D721Med (cell line): ENCODE measurements around the gene RTN4R.

ENCODE experiments used
- DNase-seq: peaks from one replicate; pipeline ENCODE4 v3.0.0; 2011; ENCODE audit warnings: low spot score; ENCODE audit not compliant: insufficient read length
- FAIRE-seq: peaks from 2 replicates; lab custom pipeline; 2011; peaks lifted over from hg19 to GRCh38; lab: Jason Lieb, UNC
- TF ChIP-seq, protein P1 (sequence below): IDR thresholded peaks from 2 replicates; pipeline ENCODE4 v1.5.1; 2012; ENCODE audit warnings: mild to moderate bottlenecking, control low read depth; ENCODE audit not compliant: insufficient read depth; ENCODE audit errors: missing control alignments

RTN4R gene

DNA sequence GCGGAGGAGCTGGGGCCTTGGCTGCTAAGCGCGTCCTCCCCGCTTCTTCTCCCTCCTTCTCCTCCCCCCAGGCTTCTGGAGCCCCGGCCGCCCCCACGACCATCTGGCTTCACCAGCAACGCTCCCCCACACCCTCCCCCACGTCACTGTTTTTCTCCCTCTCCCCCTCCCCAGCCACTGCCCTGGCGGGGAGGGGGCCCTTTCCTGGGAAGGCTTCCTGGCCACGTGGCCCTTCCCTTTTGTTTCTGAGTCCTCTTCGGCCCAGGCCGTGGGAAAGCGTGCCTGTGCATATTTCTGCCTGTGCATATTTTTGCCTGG, 27.7 kb downstream of the RTN4R start:
- DNase-seq (no peak), FAIRE-seq (no peak)
- TF ChIP-seq, protein P1, sequence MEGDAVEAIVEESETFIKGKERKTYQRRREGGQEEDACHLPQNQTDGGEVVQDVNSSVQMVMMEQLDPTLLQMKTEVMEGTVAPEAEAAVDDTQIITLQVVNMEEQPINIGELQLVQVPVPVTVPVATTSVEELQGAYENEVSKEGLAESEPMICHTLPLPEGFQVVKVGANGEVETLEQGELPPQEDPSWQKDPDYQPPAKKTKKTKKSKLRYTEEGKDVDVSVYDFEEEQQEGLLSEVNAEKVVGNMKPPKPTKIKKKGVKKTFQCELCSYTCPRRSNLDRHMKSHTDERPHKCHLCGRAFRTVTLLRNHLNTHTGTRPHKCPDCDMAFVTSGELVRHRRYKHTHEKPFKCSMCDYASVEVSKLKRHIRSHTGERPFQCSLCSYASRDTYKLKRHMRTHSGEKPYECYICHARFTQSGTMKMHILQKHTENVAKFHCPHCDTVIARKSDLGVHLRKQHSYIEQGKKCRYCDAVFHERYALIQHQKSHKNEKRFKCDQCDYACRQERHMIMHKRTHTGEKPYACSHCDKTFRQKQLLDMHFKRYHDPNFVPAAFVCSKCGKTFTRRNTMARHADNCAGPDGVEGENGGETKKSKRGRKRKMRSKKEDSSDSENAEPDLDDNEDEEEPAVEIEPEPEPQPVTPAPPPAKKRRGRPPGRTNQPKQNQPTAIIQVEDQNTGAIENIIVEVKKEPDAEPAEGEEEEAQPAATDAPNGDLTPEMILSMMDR: no peak

DNA sequence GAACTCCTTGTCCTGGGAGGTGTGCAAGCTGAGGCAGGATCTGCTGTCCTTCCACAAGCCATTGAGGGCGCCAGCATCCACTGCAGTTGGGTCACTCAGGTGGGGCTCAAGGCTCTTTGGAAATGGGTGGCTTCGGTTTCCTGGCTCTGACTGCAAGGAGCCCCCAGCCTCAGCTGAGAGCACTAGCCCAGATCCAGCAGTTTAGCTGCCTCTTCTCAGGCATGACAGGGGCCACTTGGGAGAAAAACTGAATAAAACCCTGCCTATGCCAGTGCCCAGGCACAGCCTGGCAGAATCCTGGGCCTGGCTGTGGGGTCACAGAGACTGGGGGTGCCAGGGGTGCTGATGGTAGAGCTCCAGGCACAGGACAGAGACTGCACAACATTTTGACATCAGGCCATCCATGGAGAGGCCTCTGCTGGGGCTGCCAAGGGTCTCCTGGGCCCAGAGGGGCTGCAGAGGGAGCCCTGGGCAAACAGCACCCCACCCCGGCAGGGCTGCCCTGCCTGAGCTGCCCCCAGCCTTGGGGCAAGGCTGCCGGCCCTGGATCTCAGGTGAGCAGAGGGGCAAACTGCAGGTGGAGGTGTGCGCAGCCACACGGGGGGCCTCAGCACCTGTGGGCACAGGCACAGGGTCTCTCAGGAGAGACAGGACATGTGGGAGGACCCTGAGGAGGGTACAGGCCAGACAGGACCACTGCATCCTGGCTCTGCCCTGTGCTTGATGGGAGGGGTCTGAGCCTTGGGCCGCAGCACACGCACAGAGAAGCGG, 28.3 kb downstream of the RTN4R start:
- FAIRE-seq: no peak
- DNase-seq: no peak

DNA sequence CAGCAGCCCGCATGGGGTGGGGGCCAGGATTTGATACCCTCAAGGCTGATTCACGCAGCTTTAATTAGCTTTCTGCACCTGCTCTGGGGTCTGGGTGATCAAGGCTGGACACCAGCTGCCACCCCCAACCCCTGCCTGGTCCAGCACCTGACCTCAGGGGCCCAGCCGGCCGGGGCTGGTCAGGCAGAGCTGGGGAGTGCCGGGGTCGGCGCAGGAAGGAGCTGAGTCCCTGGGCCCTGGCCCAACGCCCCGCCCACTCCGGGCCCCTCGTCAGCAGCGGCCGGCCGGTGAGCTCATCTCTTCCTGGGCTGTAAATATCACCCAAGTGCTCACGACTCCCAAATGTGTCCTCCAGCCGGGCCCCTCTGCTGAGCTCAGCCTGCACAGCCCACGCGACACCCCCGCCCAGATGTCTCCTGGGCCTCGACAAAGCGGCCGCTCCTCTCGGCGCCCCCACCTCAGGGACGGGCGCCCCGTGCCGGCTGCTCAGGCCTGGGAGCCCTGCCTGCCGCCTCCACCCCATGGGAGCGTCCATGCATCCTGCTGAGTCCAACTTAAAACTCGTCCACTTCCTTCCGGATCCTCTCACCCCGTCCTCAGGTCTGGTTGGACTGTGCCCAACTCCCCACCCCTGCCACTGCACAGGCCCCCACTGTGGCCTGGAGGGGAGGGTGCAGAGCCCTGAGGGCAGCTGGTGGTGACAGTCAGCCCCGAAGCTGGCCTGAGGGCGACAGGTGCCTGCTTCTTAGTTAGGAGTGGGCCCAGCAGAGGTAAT, 29.0 kb downstream of the RTN4R start:
- TF ChIP-seq, protein P1: no peak
- no peak for FAIRE-seq
- no peak for DNase-seq

More for the DNA sequence above, 28.3 kb downstream of the RTN4R start:
- TF ChIP-seq, protein P1: no peak

DNA sequence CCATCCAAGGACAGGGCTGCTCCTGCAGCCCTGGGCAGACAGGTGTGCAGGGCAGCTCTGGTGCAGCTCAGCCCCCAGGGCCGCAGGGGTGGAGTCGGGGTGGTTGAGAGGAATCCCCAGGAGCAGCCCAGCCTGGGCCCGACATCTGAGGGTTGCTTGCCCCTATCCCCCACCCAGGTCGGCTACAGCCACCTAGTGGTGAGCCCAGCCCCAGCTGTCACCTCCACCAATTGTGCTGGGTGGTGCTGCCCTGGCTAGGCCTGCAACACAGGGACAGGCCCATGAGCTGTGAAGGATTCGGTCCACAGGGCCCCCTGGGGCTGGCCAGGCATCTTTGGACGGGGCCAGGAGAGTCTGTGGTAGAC, 29.6 kb downstream of the RTN4R start:
- FAIRE-seq: no peak
- TF ChIP-seq, protein P1: peak; percentile 50
- DNase-seq: peak; percentile 98

DNA sequence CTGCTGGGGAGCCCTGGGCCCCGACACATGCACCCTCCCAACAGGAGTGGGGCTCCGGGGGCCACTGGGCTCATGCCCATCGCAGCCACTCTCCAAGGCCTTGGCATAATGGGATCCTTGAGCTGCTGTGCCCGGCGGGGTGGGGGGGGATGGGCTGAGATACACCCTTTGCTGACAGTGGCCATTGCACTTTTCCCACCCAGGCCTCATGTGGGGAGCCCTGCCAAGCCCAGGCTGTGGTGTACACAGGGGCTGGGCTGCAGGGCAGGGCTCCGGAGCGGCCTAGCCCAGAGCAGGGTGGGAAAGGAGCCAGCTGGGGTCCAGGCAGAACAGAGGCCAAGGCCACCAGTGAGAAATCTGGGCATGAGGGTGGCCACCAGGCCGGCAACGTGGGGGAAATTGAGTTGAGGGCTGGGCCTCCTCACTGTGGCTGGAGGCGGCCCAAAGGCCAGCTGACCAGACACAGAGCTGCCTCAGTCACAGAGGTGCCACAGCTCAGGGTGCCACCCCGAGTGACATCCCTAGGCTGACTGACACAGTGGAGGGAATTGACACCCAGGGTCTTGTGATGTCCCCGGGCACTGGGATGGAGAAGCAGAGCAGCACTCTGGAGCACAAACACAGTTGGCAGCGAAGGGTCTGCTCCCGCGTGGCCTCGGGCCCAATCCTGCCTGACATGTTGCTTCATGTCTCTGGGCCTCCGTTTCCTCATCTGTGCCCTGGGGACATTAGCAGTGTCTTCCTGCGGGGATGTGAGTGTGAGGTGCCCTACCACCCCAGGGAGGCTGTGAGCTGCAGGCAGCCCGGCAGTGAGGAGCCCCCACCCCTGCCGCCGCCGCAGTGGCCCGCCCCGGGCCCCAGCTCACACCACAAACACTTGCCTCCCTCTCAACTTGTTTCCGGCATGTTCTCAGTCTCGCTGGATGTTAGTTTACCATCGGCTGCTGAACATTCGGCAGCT, 30.4 kb downstream of the RTN4R start:
- TF ChIP-seq, protein P1: no peak
- DNase-seq (no peak), FAIRE-seq (no peak)

DNA sequence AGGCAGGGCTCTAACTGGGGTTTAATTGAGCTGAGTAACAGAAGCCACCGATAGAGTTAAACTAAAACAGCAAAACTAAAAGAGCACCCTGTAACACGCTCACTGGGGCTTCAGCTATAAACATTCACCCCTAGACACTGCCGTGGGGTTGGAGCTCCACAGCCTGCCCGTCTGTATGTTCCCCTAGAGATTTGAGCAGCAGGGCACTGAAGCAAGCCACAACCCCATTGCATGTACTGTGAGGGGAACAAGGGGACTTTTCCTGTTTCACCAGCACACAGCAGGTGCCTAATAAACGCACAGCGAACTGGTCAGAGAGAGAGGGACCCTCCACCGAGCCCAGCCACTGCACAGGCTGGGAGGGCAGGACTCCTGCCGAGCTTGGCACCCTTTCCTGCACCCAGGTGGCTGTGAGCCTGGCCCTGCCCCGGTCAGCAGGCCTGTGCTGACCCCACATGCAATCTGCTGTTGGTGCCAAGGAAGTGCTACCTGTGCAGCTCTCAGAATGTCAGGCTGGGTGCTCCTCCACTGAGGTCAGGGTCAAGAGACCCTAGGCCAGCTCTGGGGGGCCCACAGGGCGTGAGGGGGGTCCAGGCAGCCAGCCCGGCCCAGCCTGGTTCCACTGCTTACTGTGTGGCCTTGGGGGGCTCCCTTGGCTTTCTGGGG, 31.9 kb downstream of the RTN4R start:
- TF ChIP-seq, protein P1: no peak
- no peak for FAIRE-seq
- DNase-seq: no peak
